Suprapubic skin (tissue), 4 donors: ENCODE results near the gene NPC2. TPM values are rescaled to one million over a fixed set of nuclear protein-coding genes. Genes with fewer than 3 reads are reported as not detected.

Experiments used
- DNase-seq, 2 donors: peaks; one replicate each; pipeline ENCODE4 v3.0.0-alpha.2; 2019; ENCODE audit warnings: low spot score in 2 of 2
- H3K27ac ChIP-seq: fragments of 200-600 bp; sonication (generic); one replicate; pipeline ENCODE4 v1.5.1; 2019
- H3K27me3 ChIP-seq: fragments of 200-600 bp; sonication (generic); one replicate; pipeline ENCODE4 v1.5.1; 2019
- H3K36me3 ChIP-seq: fragments of 200-600 bp; sonication (generic); one replicate; pipeline ENCODE4 v1.5.1; 2019
- H3K4me1 ChIP-seq: fragments of 200-600 bp; sonication (generic); one replicate; pipeline ENCODE4 v1.5.1; 2019
- H3K4me3 ChIP-seq: fragments of 200-600 bp; sonication (generic); one replicate; pipeline ENCODE4 v1.5.1; 2019; ENCODE audit warnings: mild to moderate bottlenecking
- H3K9me3 ChIP-seq: fragments of 200-600 bp; sonication (generic); one replicate; pipeline ENCODE4 v1.5.1; 2019
- EP300 ChIP-seq: sonication (generic); formaldehyde crosslinking; IDR thresholded peaks from one replicate; pipeline ENCODE4 v1.6.1; 2017; ENCODE audit warnings: antibody characterized with exemption
- POLR2A ChIP-seq, 2 donors: fragments of 450-650 bp; IDR thresholded peaks; one replicate each; pipeline ENCODE4 v1.6.1; 2017; ENCODE audit warnings: antibody characterized with exemption in 2 of 2, mild to moderate bottlenecking in 2 of 2, moderate library complexity in 2 of 2
- POLR2AphosphoS5 ChIP-seq, 3 donors: sonication (generic); formaldehyde crosslinking; IDR thresholded peaks; one replicate each; pipeline ENCODE4 v1.6.1; 2017; ENCODE audit warnings: antibody characterized with exemption in 3 of 3
- WGBS: methylation state at CpG from one replicate; pipeline ENCODE4 v1.1.5; 2018; 5-methylcytosine and 5-hydroxymethylcytosine counted together
- total RNA-seq, 4 donors: library from RNA; depleted of rRNA; stranded (reverse); fragments of >200 nt; gene quantifications; one replicate each; pipeline ENCODE4 v1.1.0, GENCODE V29; 2016
- TF ChIP-seq, protein P1 (sequence below), 2 donors: fragments of 200-600 bp in 1 of 2; fragments of 450-650 bp in 1 of 2; sonication (generic) in 1 of 2; IDR thresholded peaks; one replicate each; pipeline ENCODE4 v1.5.1; 2016 to 2019; ENCODE audit warnings: antibody characterized with exemption in 2 of 2, mild to moderate bottlenecking in 1 of 2, moderate library complexity in 1 of 2

NPC2 gene
- total RNA-seq, 4 donors from 2014 or later, result 274 to 450 (median 338) TPM

DNA sequence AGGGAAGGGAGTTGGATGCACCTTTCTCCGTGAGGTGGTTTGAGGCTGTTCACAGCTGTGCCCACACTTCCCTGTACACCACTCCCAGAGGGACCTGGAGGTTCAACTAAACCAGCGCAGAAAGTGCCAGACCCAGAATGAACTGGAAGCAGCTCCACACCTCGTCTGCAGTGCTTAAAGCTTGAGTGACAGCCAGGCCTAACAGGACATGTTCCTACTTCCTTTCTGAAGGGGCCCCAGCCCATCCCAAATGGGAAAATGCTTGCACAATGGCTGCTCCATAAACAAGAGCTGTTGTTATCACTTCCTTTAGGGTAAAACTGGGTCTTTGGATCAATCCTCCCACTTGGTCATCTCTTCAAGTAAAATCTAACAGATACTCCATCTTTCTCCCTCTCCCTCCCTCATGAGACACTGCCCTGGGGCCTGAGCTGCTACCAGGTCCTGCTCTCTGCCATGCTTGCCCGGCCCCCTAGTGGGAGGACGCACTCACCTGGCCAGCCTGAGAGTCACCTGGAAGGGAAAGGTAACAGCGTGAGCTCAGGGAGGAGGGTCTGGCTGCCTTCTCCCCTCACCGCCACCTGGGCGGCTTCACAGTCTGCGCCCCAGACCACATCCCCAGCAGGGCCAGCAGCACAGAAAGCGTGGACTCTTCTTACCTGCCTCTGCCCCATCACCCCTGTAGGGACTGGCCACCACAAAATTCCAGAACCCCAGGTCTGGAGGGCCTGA lies 33.9 kb upstream of the NPC2 start:
- no peak for DNase-seq
- no peaks in the 10 kb centered on the region for H3K9me3 ChIP-seq
- TF ChIP-seq, protein P1, sequence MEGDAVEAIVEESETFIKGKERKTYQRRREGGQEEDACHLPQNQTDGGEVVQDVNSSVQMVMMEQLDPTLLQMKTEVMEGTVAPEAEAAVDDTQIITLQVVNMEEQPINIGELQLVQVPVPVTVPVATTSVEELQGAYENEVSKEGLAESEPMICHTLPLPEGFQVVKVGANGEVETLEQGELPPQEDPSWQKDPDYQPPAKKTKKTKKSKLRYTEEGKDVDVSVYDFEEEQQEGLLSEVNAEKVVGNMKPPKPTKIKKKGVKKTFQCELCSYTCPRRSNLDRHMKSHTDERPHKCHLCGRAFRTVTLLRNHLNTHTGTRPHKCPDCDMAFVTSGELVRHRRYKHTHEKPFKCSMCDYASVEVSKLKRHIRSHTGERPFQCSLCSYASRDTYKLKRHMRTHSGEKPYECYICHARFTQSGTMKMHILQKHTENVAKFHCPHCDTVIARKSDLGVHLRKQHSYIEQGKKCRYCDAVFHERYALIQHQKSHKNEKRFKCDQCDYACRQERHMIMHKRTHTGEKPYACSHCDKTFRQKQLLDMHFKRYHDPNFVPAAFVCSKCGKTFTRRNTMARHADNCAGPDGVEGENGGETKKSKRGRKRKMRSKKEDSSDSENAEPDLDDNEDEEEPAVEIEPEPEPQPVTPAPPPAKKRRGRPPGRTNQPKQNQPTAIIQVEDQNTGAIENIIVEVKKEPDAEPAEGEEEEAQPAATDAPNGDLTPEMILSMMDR (IDR thresholded peaks at IDR 0.05), result no peak
- TF ChIP-seq POLR2AphosphoS5 (IDR thresholded peaks at IDR 0.05) (no peak), POLR2A (IDR thresholded peaks at IDR 0.05) (no peak), EP300 (no peak)
- H3K36me3 ChIP-seq, result peaks cover 4% of the 10 kb centered on the region
- H3K27ac ChIP-seq, result no peak overlapping the region
- peaks cover 3% of the 10 kb centered on the region for H3K4me1 ChIP-seq
- no peaks in the 10 kb centered on the region for H3K27me3 ChIP-seq
- H3K4me3 ChIP-seq, result no peak overlapping the region
- 83% methylated on average over 10 of the region's 10 CpGs for WGBS

DNA sequence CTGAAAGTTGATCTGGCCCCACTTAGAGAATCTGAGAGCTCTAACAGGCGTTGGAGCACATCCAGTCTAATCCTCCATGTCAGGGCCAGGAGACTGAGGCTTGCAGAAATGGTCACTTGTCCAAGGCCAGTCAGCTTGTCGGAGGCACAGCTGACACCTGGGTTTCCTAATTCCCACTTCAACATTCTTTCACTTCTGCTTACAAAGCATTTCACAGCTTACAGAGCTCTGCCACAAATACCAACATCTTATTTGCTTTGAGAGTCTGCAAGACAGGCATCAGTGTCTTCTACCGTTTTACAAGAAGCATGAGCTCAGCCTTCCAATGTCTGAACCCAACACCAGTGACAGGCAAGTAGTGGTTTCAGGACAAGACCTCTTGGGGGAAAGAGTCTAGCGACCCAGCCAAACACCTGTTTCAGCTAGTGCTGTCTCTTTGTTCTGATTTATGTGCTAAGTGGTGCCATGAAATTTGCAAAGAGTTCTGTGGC lies 32.3 kb upstream of the NPC2 start:
- TF ChIP-seq POLR2A (IDR thresholded peaks at IDR 0.05) (no peak), EP300 (no peak), POLR2AphosphoS5 (IDR thresholded peaks at IDR 0.05) (no peak)
- TF ChIP-seq, protein P1 (IDR thresholded peaks at IDR 0.05), result no peak
- Histone ChIP-seq H3K4me3 (no peak overlapping the region), H3K27ac (no peak overlapping the region), H3K9me3 (no peaks in the 10 kb centered on the region), H3K4me1 (no peaks in the 10 kb centered on the region), H3K27me3 (no peaks in the 10 kb centered on the region), H3K36me3 (peaks cover 12% of the 10 kb centered on the region)
- DNase-seq, result no peak
- whole genome bisulfite sequencing, result 66% methylated on average over 4 of the region's 4 CpGs

DNA sequence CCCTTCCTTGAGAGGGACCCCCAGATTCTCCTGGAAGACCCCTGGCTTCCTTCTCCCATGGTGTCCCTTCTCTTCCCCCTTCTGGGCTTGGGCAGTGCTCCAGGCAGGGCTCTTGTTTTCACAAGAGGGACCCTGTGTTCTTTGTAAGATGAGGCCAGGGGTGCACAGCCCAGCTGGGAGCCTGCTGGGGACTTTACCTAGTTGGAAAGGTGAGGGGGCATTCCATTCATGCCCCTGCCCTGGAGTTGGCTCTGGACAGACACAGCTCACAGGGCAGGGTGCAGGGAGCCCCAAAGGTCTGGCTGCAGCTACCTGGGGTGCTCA lies 31.7 kb upstream of the NPC2 start:
- no peaks in the 10 kb centered on the region for H3K9me3 ChIP-seq
- TF ChIP-seq EP300 (no peak), POLR2AphosphoS5 (IDR thresholded peaks at IDR 0.05) (no peak), POLR2A (IDR thresholded peaks at IDR 0.05) (no peak)
- TF ChIP-seq, protein P1 (IDR thresholded peaks at IDR 0.05), result no peak
- no peak overlapping the region for H3K27ac ChIP-seq
- H3K4me3 ChIP-seq, result no peak overlapping the region
- H3K27me3 ChIP-seq, result no peaks in the 10 kb centered on the region
- no peak for DNase-seq
- H3K36me3 ChIP-seq, result peaks cover 12% of the 10 kb centered on the region
- no peaks in the 10 kb centered on the region for H3K4me1 ChIP-seq

DNA sequence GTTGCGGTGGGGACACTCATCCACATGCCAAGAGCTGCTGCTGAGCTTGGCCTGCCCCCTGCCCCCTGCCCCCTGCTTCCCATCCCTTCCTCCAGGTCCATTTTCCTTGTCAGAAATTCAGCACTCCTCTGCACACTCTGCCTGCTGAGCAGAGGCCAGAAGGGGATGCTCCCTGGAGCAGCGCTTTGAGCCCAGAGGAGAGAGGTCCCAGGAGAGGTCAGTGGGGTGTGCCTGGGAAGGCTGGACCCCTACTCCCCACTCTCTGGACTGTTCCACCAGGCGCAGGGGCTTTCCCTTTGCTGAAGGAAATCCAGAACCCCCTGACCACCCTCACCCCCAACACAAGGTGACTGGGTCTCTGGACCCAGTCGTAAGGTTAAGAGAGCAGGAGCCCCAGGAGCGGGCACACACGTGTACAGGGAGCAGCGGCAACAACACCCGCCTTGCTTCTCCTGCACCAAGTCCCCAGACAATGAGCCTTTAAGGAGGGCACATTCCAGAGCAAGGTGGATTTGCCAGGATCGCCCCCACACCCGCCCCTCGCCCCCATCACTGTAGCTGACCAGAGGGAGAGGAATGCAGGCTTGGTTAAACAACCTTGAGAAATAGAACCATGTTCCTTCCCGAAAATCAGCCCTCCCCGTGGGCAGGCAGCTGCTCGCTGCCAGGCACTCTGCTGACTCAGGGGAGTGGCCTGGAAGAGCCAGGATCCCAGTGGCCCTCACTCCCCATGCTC lies 31.1 kb upstream of the NPC2 start:
- WGBS, result 62% methylated on average over 13 of the region's 14 CpGs
- Histone ChIP-seq H3K27ac (no peak overlapping the region), H3K36me3 (peaks cover 12% of the 10 kb centered on the region), H3K9me3 (no peaks in the 10 kb centered on the region), H3K4me1 (no peaks in the 10 kb centered on the region), H3K27me3 (no peaks in the 10 kb centered on the region), H3K4me3 (no peak overlapping the region)
- no peak for DNase-seq
- TF ChIP-seq, protein P1 (IDR thresholded peaks at IDR 0.05), result no peak
- TF ChIP-seq POLR2A (IDR thresholded peaks at IDR 0.05), result no peak
- TF ChIP-seq EP300, result no peak
- TF ChIP-seq POLR2AphosphoS5 (IDR thresholded peaks at IDR 0.05), result no peak

DNA sequence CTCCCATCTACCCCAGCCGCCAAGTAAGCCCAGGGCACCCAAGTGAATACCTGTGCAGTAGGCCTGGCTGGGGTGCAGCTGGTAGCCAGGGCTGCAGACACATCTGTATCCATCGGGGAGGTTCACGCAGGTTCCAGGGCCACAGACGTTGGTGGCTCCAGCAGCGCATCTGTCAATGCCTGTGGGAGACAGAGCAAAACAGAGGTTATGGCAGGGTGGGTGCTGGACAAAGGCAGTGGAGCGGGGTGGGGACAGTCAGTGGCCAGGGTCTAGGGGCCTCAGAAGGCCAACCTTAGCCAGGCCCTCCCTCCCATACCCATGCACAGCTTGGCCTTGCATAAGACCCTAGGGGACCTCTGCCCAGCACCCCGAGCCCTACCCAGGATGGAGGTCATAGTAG lies 29.6 kb upstream of the NPC2 start:
- Histone ChIP-seq H3K36me3 (peaks cover 12% of the 10 kb centered on the region), H3K27ac (no peak overlapping the region), H3K27me3 (no peaks in the 10 kb centered on the region), H3K4me1 (peaks cover 4% of the 10 kb centered on the region), H3K9me3 (no peaks in the 10 kb centered on the region), H3K4me3 (no peak overlapping the region)
- TF ChIP-seq, protein P1 (IDR thresholded peaks at IDR 0.05), result no peak
- no peak for TF ChIP-seq POLR2A (IDR thresholded peaks at IDR 0.05)
- TF ChIP-seq POLR2AphosphoS5 (IDR thresholded peaks at IDR 0.05), result no peak
- TF ChIP-seq EP300, result no peak
- DNase-seq, result no peak
- 96% methylated on average over 7 of the region's 7 CpGs for WGBS
